Measurements from ENCODE around the gene MYL4.
A peak's percentile ranks its signal among the peaks of the same experiment; 100 is the strongest.
"Not testable (repeated sequence)": the region's sequence is repeated elsewhere in the genome, so short reads cannot be mapped to it uniquely, and the experiment has no call there.

Gene MYL4

DNA sequence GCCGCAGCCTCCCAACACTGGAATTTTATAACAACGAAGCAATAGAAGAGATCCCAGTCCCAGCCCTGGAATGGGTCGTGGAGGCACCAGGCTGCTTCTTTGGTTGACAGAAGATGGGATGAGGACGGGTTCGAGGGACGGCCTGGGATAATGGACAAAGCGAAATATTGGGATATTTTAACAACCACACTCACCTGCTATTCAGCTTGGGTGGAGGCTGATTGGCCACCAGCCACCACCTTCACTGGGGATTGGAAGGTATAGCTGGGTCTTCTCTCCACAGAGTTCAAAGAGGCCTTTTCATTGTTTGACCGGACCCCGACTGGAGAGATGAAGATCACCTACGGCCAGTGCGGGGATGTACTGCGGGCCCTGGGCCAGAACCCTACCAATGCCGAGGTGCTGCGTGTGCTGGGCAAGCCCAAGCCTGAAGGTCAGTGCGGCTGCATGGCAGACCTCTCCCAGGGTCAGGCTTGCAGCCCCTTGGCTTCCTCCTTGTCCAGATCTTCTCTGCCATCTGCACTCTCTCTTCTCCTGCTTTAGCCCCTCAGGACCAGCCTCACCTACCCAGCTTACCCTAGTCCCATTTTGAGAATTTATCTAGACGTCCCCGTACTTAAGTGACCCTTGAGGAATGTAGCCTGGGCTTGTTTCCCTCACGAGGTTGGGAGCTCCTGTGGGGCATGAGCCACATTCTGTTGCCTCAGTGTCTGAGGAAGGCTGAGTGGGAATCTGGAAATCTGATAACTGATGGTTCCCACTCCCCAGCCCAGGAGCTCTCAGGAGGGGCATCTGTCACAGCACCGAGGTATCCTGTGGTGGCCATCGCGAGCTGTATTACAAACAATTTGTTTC is 10.7 kb downstream of the MYL4 start:
- intact Hi-C loops (cut with DNase I), result loop anchor here (10.0 kb wide), 1 partner anchor 395 kb away; no protein-coding TSS in a partner anchor
- DNase-seq, result no peak

GRCh38 chr17:47220531-47220999 is 11.4 kb downstream of the MYL4 start:
- intact Hi-C loops (cut with DNase I), result loop anchor here (10.0 kb wide), 1 partner anchor 394 kb away; no protein-coding TSS in a partner anchor
- DNase-seq, result no peak

DNA sequence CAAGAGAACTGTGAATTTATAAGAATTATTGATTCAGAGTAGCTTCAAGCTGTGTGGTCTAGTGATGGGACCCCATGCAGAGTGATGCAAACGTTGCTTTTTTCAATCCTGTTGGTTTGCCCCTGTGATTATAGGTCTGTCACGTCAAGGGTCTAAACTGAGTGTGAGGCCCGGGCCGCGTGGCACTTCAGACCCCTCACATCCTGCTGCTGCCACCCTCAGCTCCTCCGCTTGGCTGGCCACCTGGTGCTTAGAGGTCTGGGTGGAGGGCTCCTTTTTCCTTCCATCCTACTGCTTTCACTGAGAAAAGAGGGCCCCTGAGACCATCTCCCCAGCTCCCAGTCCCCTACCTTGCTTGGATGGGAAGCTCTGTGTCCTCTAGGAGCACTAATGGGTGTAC is 12.0 kb downstream of the MYL4 start:
- DNase-seq, result no peak
- intact Hi-C loops (cut with DNase I), result loop anchor here (10.0 kb wide), 1 partner anchor 394 kb away; no protein-coding TSS in a partner anchor

- intact Hi-C loops (cut with DNase I), result loop anchor here (10.0 kb wide), 1 partner anchor 393 kb away; no protein-coding TSS in a partner anchor
- no peak for DNase-seq
Measured at GRCh38 chr17:47222047-47222446, 12.9 kb downstream of the MYL4 start.

DNA sequence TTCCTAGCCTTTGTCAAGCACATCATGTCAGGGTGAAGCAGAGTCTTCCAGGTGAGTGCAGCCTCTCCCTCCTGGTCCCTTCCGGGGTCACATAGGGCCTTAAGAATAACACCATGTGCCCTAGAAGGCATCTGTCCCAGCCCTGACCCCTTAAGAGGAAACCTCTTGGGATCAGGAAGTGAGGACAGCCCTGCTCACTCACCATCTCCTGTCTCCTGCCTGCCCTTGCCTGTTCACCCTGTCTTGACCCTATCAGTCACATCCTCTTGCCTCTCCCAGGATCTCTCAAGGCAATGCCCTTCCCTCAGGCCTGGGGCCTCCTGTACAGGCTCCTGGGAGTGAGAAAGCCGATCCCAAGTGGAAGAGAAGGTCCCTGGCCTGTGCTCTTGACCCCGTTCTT is 13.9 kb downstream of the MYL4 start:
- DNase-seq, result no peak
- intact Hi-C loops (cut with DNase I), result loop anchor here (10.0 kb wide), 1 partner anchor 392 kb away; no protein-coding TSS in a partner anchor

DNA sequence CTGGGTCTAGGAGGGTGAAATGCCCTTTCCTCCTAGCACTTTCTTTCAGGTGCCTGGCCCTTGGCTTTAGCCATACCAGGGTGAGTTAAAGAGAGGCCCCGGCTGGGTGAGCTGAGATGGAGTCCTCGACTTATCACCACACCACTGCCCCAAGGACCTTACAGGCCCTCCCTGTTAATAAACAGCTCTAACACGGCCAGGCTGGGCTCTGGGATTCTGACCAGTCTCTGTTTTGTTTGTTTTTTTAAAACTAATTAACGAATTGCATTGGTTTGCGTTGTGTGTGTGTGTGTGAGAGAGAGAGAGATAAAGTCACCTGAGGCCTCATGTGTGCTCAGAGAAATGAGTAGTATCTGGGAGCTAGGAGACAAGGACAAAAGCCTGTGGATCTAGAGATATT is 14.3 kb downstream of the MYL4 start:
- DNase-seq, result no peak
- intact Hi-C loops (cut with DNase I), result loop anchor here (10.0 kb wide), 1 partner anchor 391 kb away; no protein-coding TSS in a partner anchor

DNA sequence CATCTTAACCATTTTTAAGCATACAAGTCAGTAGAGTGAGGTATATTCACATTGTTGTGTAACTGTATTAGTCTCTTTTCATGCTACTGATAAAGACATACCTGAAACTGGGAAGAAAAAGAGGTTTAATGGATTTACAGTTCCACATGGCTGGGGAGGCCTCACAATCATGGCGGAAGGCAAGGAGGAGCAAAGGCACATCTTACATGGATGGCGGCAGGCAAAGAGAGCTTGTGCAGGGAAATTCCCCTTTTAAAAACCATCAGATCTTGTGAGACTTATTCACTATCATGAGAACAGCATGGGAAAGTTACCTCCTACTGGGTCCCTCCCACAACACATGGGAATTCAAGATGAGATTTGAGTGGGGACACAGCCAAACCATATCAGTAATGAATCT is 14.9 kb downstream of the MYL4 start:
- intact Hi-C loops (cut with DNase I), result loop anchor here (10.0 kb wide), 1 partner anchor 391 kb away; no protein-coding TSS in a partner anchor
- not testable (repeated sequence) for DNase-seq

GRCh38 chr17:47224966-47225365 is 15.8 kb downstream of the MYL4 start:
- DNase-seq, result no peak
- intact Hi-C loops (cut with DNase I), result loop anchor here (10.0 kb wide), 1 partner anchor 390 kb away; no protein-coding TSS in a partner anchor

- intact Hi-C loops (cut with DNase I), result loop anchor here (10.0 kb wide), 1 partner anchor 389 kb away; no protein-coding TSS in a partner anchor
- no peak for DNase-seq
Measured at GRCh38 chr17:47225436-47225858, 16.3 kb downstream of the MYL4 start.

- intact Hi-C loops (cut with DNase I), result loop anchor here (10.0 kb wide), 1 partner anchor 389 kb away; no protein-coding TSS in a partner anchor
- no peak for DNase-seq
Measured at GRCh38 chr17:47225911-47226688, 17.0 kb downstream of the MYL4 start.

DNA sequence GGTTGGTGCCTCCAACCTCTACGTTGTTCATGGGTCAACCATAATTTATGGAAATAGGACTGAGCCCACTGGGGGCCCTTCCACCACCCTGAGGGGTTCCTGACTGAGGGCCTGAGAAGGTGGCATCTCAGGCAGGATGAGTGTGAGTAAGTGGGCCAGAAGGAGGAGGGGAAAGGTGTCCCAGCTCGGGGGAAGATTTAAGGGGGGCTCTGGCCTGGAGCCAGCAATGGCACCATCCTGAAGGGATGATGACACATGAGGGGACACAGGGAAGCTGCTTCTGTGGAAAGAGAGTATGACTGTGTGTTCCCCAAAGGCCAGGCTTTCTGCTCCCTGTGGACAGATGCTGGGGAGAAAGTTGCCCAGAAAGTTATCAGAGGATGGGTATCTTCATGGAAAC is 18.7 kb downstream of the MYL4 start:
- intact Hi-C loops (cut with DNase I), result loop anchor here (10.0 kb wide), 1 partner anchor 387 kb away; no protein-coding TSS in a partner anchor
- peak in 1 of 10 donors; percentile 18 for DNase-seq

GRCh38 chr17:47229535-47230443 is 20.6 kb downstream of the MYL4 start:
- peak; percentile 54 to 95 (median 78) for DNase-seq
- intact Hi-C loops (cut with DNase I), result loop anchor here (1.0 to 10.0 kb wide), 2 partner anchors 86 to 385 kb away; no protein-coding TSS in a partner anchor

DNA sequence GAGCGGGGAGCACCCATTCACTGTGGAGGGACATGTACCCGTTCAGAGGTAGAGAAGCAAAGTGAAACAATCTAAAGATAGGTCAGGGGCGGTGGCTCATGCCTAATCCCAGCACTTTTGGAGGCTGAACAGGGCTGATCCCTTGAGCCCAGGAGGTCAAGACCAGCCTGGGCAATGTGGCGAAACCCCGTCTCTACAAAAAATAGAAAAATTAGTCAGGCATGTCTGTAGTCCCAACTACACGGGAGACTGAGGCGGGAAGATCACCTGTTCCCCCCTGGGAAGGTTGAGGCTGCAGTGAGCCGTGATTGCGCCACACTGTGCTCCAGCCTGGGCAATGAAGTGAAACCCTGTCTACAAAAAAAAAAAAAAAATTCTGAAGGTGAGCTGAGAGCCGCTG is 21.7 kb downstream of the MYL4 start:
- intact Hi-C loops (cut with DNase I), result no loop called here
- peak in 1 of 10 donors; percentile 42 for DNase-seq

DNA sequence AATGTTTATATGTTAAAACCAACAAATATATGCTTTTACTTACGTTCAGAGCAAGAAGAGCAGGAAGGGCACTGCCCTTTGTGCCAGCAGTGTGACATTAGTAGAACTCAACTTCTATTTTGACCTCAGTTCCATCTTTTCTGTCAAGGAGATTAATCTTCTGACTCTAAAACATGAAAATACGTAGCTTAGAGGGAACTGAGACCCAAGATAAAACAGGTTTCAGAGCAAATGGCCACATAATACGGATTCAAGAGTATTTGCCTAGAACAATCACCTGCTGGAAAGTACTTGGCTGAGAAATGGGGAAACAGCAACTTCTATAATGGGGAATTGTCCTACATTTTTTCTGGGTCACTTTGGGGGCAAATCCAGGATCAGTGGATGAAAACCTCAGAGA is 22.2 kb downstream of the MYL4 start:
- DNase-seq, result no peak
- intact Hi-C loops (cut with DNase I), result no loop called here

GRCh38 chr17:47231866-47232265 is 22.7 kb downstream of the MYL4 start:
- DNase-seq, result no peak
- intact Hi-C loops (cut with DNase I), result no loop called here

- peak in 1 of 10 donors; percentile 25 for DNase-seq
- intact Hi-C loops (cut with DNase I), result no loop called here
Measured at GRCh38 chr17:47232465-47232864, 23.3 kb downstream of the MYL4 start.

DNA sequence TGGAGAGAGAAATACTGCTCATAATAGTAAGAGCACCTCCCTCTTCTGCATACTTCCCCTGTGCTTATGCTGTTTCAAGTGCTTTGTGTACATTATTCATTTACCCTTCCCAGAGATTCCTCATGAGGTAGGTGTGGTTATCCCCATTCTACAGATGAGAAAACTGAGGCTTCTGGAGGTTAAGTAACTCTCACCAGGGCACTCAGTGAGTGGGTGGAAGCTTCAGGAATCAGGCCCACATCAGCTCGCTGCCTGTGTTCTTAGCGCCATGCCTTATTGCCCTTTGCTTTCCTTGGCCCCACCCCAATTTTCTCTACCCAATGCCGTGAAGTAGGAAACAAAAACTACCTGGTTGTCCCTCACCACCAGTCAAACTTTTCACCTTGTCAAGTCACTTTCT is 26.4 kb downstream of the MYL4 start:
- intact Hi-C loops (cut with DNase I), result no loop called here

GRCh38 chr17:47235923-47236322 is 26.8 kb downstream of the MYL4 start:
- intact Hi-C loops (cut with DNase I), result no loop called here
- no peak for DNase-seq

More for the DNA sequence above, 26.4 kb downstream of the MYL4 start:
- DNase-seq, result no peak

- intact Hi-C loops (cut with DNase I), result no loop called here
- peak in 1 of 10 donors; percentile 59 for DNase-seq
Measured at GRCh38 chr17:47237841-47238240, 28.7 kb downstream of the MYL4 start.
